GM12878 (cell line): ENCODE results near the gene THADA. TPM values are rescaled to one million over a fixed set of nuclear protein-coding genes. Genes with fewer than 3 reads are reported as not detected.

Experiments used
- ATAC-seq: fragments of 200-7000 bp; cut with Tn5 transposase; 3 replicates; pipeline ENCODE4 v1.9.1; 2020; ENCODE audit warnings: mild to moderate bottlenecking, moderate library complexity
- BruUV-seq: library from RNA; stranded (reverse); fragments of 400-500 nt; replicated peaks from 2 replicates; lab custom pipeline; 2021; lab: Mats Ljungman, UMichigan
- CTCF ChIA-PET: fragments of 300-600 bp; sonication (Branson Sonifier 250); formaldehyde crosslinking; extraction: SDS; loops from one replicate; lab custom pipeline; 2021; ENCODE audit warnings: inconsistent platforms; lab: Yijun Ruan, JAX
- POLR2A ChIA-PET: fragments of 350-600 bp; formaldehyde crosslinking; extraction: SDS; loops from one replicate; lab custom pipeline; 2021; ENCODE audit warnings: inconsistent platforms; lab: Charles Lee
- RAD21 ChIA-PET: fragments of 300-600 bp; sonication (Branson Sonifier 250); formaldehyde crosslinking; loops from one replicate; lab custom pipeline; 2023; ENCODE audit warnings: antibody characterized with exemption; ENCODE audit not compliant: unreplicated experiment; lab: Charles Lee
- SMC1A ChIA-PET: fragments of 300-600 bp; sonication (Branson Sonifier 250); formaldehyde crosslinking; loops from one replicate; lab custom pipeline; 2023; ENCODE audit not compliant: unreplicated experiment, uncharacterized antibody; lab: Charles Lee
- DNase-seq: peaks from one replicate; pipeline ENCODE4 v3.0.0-alpha.2; 2011; ENCODE audit warnings: low read depth, low spot score
- FAIRE-seq: peaks from 3 replicates; lab custom pipeline; 2011; peaks lifted over from hg19 to GRCh38; lab: Jason Lieb, UNC
- H2AFZ ChIP-seq: 2 replicates; pipeline ENCODE4 v1.6.0; 2011; ENCODE audit warnings: low read depth, low read length, control low read depth; ENCODE audit not compliant: control insufficient read depth
- H3K27ac ChIP-seq: 2 replicates; pipeline ENCODE4 v1.5.1; 2011; ENCODE audit warnings: control low read depth; ENCODE audit not compliant: control insufficient read depth, insufficient read depth
- H3K27me3 ChIP-seq, 2 experiments: replicated peaks in 1 of 2; 2 replicates each; pipeline versions ENCODE4 v1.6.0 to v1.6.1; 2011; ENCODE audit warnings: low read length in 1 of 2; ENCODE audit not compliant: control insufficient read depth in 2 of 2, insufficient read depth in 2 of 2
- H3K36me3 ChIP-seq, 2 experiments: 2 replicates each; pipeline ENCODE4 v1.5.1; 2011; ENCODE audit warnings: low read length in 1 of 2; ENCODE audit not compliant: control insufficient read depth in 2 of 2, insufficient read depth in 2 of 2
- H3K4me1 ChIP-seq: 2 replicates; pipeline ENCODE4 v1.6.1; 2011; ENCODE audit warnings: mild to moderate bottlenecking, low read length, moderate library complexity, mixed read lengths; ENCODE audit not compliant: control insufficient read depth, insufficient read depth
- H3K4me2 ChIP-seq: 2 replicates; pipeline ENCODE4 v1.6.0; 2011; ENCODE audit warnings: control low read depth; ENCODE audit not compliant: control insufficient read depth, insufficient read depth
- H3K4me3 ChIP-seq: fragments of 200-600 bp; sonication (generic); 2 replicates; pipeline ENCODE4 v1.5.1; 2016
- H3K79me2 ChIP-seq: 2 replicates; pipeline ENCODE4 v1.6.0; 2011; ENCODE audit warnings: low read length; ENCODE audit not compliant: control insufficient read depth, insufficient read depth
- H3K9ac ChIP-seq: 2 replicates; pipeline ENCODE4 v1.8.0; 2011; ENCODE audit warnings: low read length, control low read depth, mixed read lengths; ENCODE audit not compliant: control insufficient read depth, insufficient read depth
- H3K9me3 ChIP-seq: replicated peaks from 3 replicates; pipeline ENCODE4 v1.5.1; 2011; ENCODE audit warnings: mild to moderate bottlenecking, low read length; ENCODE audit not compliant: control insufficient read depth, insufficient read depth
- H4K20me1 ChIP-seq: 2 replicates; pipeline ENCODE4 v1.6.0; 2011; ENCODE audit not compliant: control insufficient read depth, insufficient read depth
- CTCF ChIP-seq, 3 experiments: IDR thresholded peaks in 2 of 3; conservative IDR thresholded peaks in 1 of 3; 2 replicates each; pipeline ENCODE4 v1.5.1; 2011; ENCODE audit warnings: low read depth in 3 of 3, low read length in 3 of 3, mild to moderate bottlenecking in 3 of 3, control low read depth in 2 of 3, moderate library complexity in 2 of 3, inconsistent platforms in 1 of 3, mixed read lengths in 1 of 3; ENCODE audit not compliant: control insufficient read depth in 2 of 3, insufficient read depth in 1 of 3; ENCODE audit errors: extremely low read depth in 1 of 3
- FOS ChIP-seq: IDR thresholded peaks from 3 replicates; pipeline ENCODE4 v1.6.1; 2011; ENCODE audit warnings: borderline replicate concordance; ENCODE audit not compliant: insufficient read length; ENCODE audit errors: extremely low read depth
- GABPA ChIP-seq: IDR thresholded peaks from 2 replicates; pipeline ENCODE4 v1.6.1; 2014; ENCODE audit warnings: antibody characterized with exemption, low read depth, mild to moderate bottlenecking, inconsistent platforms
- KLF5 ChIP-seq: fragments of 450-650 bp; IDR thresholded peaks from 2 replicates; pipeline ENCODE4 v1.6.1; 2014; ENCODE audit warnings: mild to moderate bottlenecking; ENCODE audit not compliant: partially characterized antibody
- NFYB ChIP-seq: IDR thresholded peaks from 2 replicates; pipeline ENCODE4 v1.6.1; 2011; ENCODE audit warnings: low read depth, mild to moderate bottlenecking, low read length, improper control_type of control experiment, moderate library complexity; ENCODE audit not compliant: insufficient read depth
- NRF1 ChIP-seq: conservative IDR thresholded peaks from 2 replicates; pipeline ENCODE4 v1.6.1; 2011; ENCODE audit warnings: mild to moderate bottlenecking, low read depth, low read length, improper control_type of control experiment
- RAD21 ChIP-seq: IDR thresholded peaks from 2 replicates; pipeline ENCODE4 v1.6.1; 2011; ENCODE audit warnings: mild to moderate bottlenecking, low read depth, low read length, moderate library complexity; ENCODE audit not compliant: insufficient read depth
- RUNX3 ChIP-seq: IDR thresholded peaks from 2 replicates; pipeline ENCODE4 v1.6.1; 2012; ENCODE audit warnings: low read length, inconsistent platforms
- SMC3 ChIP-seq: IDR thresholded peaks from 2 replicates; pipeline ENCODE4 v1.6.1; 2011; ENCODE audit warnings: low read length, improper control_type of control experiment, borderline replicate concordance
- YY1 ChIP-seq: IDR thresholded peaks from 2 replicates; pipeline ENCODE4 v1.6.1; 2011; ENCODE audit warnings: low read depth, mild to moderate bottlenecking, low read length
- ZNF384 ChIP-seq: IDR thresholded peaks from 2 replicates; pipeline ENCODE4 v1.6.1; 2012; ENCODE audit warnings: low read depth, mild to moderate bottlenecking, low read length, improper control_type of control experiment, borderline replicate concordance
- ZNF687 ChIP-seq: fragments of 450-650 bp; IDR thresholded peaks from 2 replicates; pipeline ENCODE4 v1.6.1; 2017; ENCODE audit warnings: mild to moderate bottlenecking, moderate library complexity
- WGBS: methylation state at CpG from one replicate; pipeline ENCODE4 v1.1.6; 2016; ENCODE audit warnings: low lambda C conversion rate; ENCODE audit not compliant: insufficient replicate concordance, insufficient coverage; ENCODE audit errors: missing lambda C conversion rate; 5-methylcytosine and 5-hydroxymethylcytosine counted together
- in situ Hi-C: fragments of 300-500 bp; cut with MboI; formaldehyde crosslinking; loops from 9 replicates; pipeline ENCODE4 v1.14.3; 2018; ENCODE audit warnings: mixed read lengths
- intact Hi-C: fragments of 100-400 bp; cut with micrococcal nuclease; formaldehyde crosslinking; loops from one replicate; pipeline ENCODE4 v1.14.2; 2022; ENCODE audit not compliant: unreplicated experiment
- polyA plus RNA-seq, 11 experiments: library from polyadenylated mRNA; depleted of rRNA in 4 of 11; unstranded in 6 of 11; stranded (reverse) in 5 of 11; fragments of >200 nt; fragmentation: Nextera tagmentation in 4 of 11; fragmentation: Illumina TruSeq in 1 of 11; extraction: Ambion mirVana in 4 of 11; extraction: Trizol in 1 of 11; gene quantifications; 1 replicate in 1 of 11; 2 replicates in 10 of 11; pipeline versions ENCODE4 v1.2.1 to v1.2.3, GENCODE V29; 2011 to 2016; ENCODE audit warnings: inconsistent platforms in 2 of 11, missing spikeins in 2 of 11, low read depth in 1 of 11
- total RNA-seq, 4 experiments: library from RNA; depleted of rRNA in 3 of 4; stranded (reverse); fragments of >200 nt in 3 of 4; fragmentation: Illumina TruSeq in 1 of 4; extraction: Trizol in 1 of 4; gene quantifications; 2 replicates each; pipeline versions ENCODE4 v1.2.1 to v1.2.3, GENCODE V29; 2013 to 2021

Gene THADA
- total and polyA plus RNA-seq, 10 of the 15 experiments (the other 5 are each of a cell fraction or from before 2014, with no cell fraction given): 14.6 to 33.2 (median 23.2) TPM

GRCh38 chr2:43611987-43612894 is 16.4 kb upstream of the THADA start:
- POLR2A ChIA-PET: no interaction called here
- FAIRE-seq (peak; percentile 97), DNase-seq (peak; percentile 17), ATAC-seq (peak; percentile 97)
- H3K27me3 ChIP-seq: no peaks in the 10 kb centered on the region; a peak in 1 of 4 replicates
- H3K79me2 ChIP-seq: no peaks in the 10 kb centered on the region
- H3K4me3 ChIP-seq: no peak overlapping the region
- H4K20me1 ChIP-seq: no peaks in the 10 kb centered on the region
- intact Hi-C loops: loop anchor here (1.0 kb wide), 1 partner anchor 266 kb away; no protein-coding TSS in a partner anchor
- no peak overlapping the region for H3K9ac ChIP-seq
- H3K4me2 ChIP-seq: no peak overlapping the region
- TF ChIP-seq ZNF384 (peak; percentile 38; the same call in 1 of the 2 replicates), NRF1 (no peak), FOS (no peak), ZNF687 (no peak), RAD21 (peak; percentile 64), RUNX3 (0 out of 2 replicates have a peak, but pooled peaks have one; percentile 24), NFYB (no peak), GABPA (no peak), KLF5 (no peak), CTCF (IDR thresholded peaks at IDR 0.05 in 2 of 3, conservative IDR thresholded peaks at IDR 0.05 in 1 of 3; ENCODE audit: control insufficient read depth in 2 of 3, extremely low read depth in 1 of 3, insufficient read depth in 1 of 3, low read depth in 3 of 3, low read length in 3 of 3) (peak; percentile 78 to 85 (median 84)), SMC3 (peak; percentile 25; the same call in 1 of the 2 replicates), YY1 (peak; percentile 47; the same call in 1 of the 2 replicates)
- H3K27ac ChIP-seq: no peak overlapping the region
- no peaks in the 10 kb centered on the region for H3K9me3 ChIP-seq
- no peaks in the 10 kb centered on the region for H3K4me1 ChIP-seq
- no TSS peak for BruUV-seq
- CTCF ChIA-PET: interaction anchor here (0.6 to 1.7 kb wide), 11 partner anchors 10 to 784 kb away, joined by 3 to 5 read pairs (median 3); no protein-coding TSS in a partner anchor
- SMC1A ChIA-PET: interaction anchor here (0.6 to 1.8 kb wide), 3 partner anchors 122 to 781 kb away, joined by 3 to 4 read pairs (median 3); no protein-coding TSS in a partner anchor
- 40% methylated on average over 14 of the region's 14 CpGs for WGBS
- RAD21 ChIA-PET: no interaction called here
- in situ Hi-C loops: loop anchor here (5.0 kb wide), 1 partner anchor 785 kb away; no protein-coding TSS in a partner anchor
- H2AFZ ChIP-seq: no peak overlapping the region
- no peaks in the 10 kb centered on the region for H3K36me3 ChIP-seq
